ENCODE results near the gene IER5L. TPM values are rescaled to one million over a fixed set of nuclear protein-coding genes. Genes with fewer than 3 reads are reported as not detected.

The IER5L gene
- total RNA-seq, 1 experiment from 2014 or later = 4.6 TPM

- H3K27me3 Mint-ChIP-seq (ENCODE audit: low read depth) = peaks cover 40% of the 10 kb centered on the region
- H3K36me3 Mint-ChIP-seq = no peaks in the 10 kb centered on the region
- POLR2A ChIA-PET = interaction anchor here (1.4 kb wide), 1 partner anchor 20 kb away, joined by 6 read pairs; the partner anchor contains the start of gene IER5L
- CTCF ChIA-PET = interaction anchor here (0.7 to 3.0 kb wide), 6 partner anchors 15 to 408 kb away, joined by 3 to 18 read pairs (median 6); no protein-coding TSS in a partner anchor
- H3K4me3 Mint-ChIP-seq = no peak overlapping the region
- no peaks in the 10 kb centered on the region for H3K9me3 Mint-ChIP-seq
- no peak overlapping the region for H3K27ac Mint-ChIP-seq
- DNase-seq (ENCODE audit: low spot score) (no peak), ATAC-seq (no peak)
- H3K4me1 Mint-ChIP-seq = peaks cover 18% of the 10 kb centered on the region
- TF ChIP-seq ZNF138 (CRISPR knock-in tag; conservative IDR thresholded peaks at IDR 0.05) (no peak), TEAD4 (CRISPR knock-in tag; IDR thresholded peaks at IDR 0.05) (no peak), GTF2I (CRISPR knock-in tag; conservative IDR thresholded peaks at IDR 0.05) (no peak), GABPB1 (CRISPR knock-in tag; IDR thresholded peaks at IDR 0.05) (no peak), SOX15 (CRISPR knock-in tag; IDR thresholded peaks at IDR 0.05) (no peak), ATF2 (CRISPR knock-in tag; IDR thresholded peaks at IDR 0.05; ENCODE audit: borderline replicate concordance, low read depth) (no peak), E2F5 (CRISPR knock-in tag; IDR thresholded peaks at IDR 0.05) (no peak), ZNF317 (CRISPR knock-in tag; IDR thresholded peaks at IDR 0.05; ENCODE audit: borderline replicate concordance, low read depth) (no peak), ATF6 (CRISPR knock-in tag; IDR thresholded peaks at IDR 0.05) (no peak), AR (CRISPR knock-in tag; IDR thresholded peaks at IDR 0.05) (no peak), ZNF232 (CRISPR knock-in tag; IDR thresholded peaks at IDR 0.05) (no peak), TEAD1 (CRISPR knock-in tag; IDR thresholded peaks at IDR 0.05) (no peak), RORB (CRISPR knock-in tag; IDR thresholded peaks at IDR 0.05) (no peak), FOXP1 (CRISPR knock-in tag; IDR thresholded peaks at IDR 0.05; ENCODE audit: borderline replicate concordance) (no peak)
- TF ChIP-seq, protein P1, sequence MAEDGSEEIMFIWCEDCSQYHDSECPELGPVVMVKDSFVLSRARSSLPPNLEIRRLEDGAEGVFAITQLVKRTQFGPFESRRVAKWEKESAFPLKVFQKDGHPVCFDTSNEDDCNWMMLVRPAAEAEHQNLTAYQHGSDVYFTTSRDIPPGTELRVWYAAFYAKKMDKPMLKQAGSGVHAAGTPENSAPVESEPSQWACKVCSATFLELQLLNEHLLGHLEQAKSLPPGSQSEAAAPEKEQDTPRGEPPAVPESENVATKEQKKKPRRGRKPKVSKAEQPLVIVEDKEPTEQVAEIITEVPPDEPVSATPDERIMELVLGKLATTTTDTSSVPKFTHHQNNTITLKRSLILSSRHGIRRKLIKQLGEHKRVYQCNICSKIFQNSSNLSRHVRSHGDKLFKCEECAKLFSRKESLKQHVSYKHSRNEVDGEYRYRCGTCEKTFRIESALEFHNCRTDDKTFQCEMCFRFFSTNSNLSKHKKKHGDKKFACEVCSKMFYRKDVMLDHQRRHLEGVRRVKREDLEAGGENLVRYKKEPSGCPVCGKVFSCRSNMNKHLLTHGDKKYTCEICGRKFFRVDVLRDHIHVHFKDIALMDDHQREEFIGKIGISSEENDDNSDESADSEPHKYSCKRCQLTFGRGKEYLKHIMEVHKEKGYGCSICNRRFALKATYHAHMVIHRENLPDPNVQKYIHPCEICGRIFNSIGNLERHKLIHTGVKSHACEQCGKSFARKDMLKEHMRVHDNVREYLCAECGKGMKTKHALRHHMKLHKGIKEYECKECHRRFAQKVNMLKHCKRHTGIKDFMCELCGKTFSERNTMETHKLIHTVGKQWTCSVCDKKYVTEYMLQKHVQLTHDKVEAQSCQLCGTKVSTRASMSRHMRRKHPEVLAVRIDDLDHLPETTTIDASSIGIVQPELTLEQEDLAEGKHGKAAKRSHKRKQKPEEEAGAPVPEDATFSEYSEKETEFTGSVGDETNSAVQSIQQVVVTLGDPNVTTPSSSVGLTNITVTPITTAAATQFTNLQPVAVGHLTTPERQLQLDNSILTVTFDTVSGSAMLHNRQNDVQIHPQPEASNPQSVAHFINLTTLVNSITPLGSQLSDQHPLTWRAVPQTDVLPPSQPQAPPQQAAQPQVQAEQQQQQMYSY (CRISPR knock-in tag; IDR thresholded peaks at IDR 0.05) = no peak
- TF ChIP-seq, protein P2, sequence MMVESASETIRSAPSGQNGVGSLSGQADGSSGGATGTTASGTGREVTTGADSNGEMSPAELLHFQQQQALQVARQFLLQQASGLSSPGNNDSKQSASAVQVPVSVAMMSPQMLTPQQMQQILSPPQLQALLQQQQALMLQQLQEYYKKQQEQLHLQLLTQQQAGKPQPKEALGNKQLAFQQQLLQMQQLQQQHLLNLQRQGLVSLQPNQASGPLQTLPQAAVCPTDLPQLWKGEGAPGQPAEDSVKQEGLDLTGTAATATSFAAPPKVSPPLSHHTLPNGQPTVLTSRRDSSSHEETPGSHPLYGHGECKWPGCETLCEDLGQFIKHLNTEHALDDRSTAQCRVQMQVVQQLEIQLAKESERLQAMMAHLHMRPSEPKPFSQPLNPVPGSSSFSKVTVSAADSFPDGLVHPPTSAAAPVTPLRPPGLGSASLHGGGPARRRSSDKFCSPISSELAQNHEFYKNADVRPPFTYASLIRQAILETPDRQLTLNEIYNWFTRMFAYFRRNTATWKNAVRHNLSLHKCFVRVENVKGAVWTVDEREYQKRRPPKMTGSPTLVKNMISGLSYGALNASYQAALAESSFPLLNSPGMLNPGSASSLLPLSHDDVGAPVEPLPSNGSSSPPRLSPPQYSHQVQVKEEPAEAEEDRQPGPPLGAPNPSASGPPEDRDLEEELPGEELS (CRISPR knock-in tag; IDR thresholded peaks at IDR 0.05) = no peak
- TF ChIP-seq, protein P3, sequence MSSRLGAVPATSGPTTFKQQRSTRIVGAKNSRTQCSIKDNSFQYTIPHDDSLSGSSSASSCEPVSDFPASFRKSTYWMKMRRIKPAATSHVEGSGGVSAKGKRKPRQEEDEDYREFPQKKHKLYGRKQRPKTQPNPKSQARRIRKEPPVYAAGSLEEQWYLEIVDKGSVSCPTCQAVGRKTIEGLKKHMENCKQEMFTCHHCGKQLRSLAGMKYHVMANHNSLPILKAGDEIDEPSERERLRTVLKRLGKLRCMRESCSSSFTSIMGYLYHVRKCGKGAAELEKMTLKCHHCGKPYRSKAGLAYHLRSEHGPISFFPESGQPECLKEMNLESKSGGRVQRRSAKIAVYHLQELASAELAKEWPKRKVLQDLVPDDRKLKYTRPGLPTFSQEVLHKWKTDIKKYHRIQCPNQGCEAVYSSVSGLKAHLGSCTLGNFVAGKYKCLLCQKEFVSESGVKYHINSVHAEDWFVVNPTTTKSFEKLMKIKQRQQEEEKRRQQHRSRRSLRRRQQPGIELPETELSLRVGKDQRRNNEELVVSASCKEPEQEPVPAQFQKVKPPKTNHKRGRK (CRISPR knock-in tag; IDR thresholded peaks at IDR 0.05; ENCODE audit: borderline replicate concordance) = no peak
These were observed 20.4 kb upstream of the IER5L start for GRCh38 chr9:129198319-129199043.
